ENCODE results near the gene CALHM3.
"Not testable (repeated sequence)": the region's sequence is repeated elsewhere in the genome, so short reads cannot be mapped to it uniquely, and the experiment has no call there.

Gene CALHM3

DNA sequence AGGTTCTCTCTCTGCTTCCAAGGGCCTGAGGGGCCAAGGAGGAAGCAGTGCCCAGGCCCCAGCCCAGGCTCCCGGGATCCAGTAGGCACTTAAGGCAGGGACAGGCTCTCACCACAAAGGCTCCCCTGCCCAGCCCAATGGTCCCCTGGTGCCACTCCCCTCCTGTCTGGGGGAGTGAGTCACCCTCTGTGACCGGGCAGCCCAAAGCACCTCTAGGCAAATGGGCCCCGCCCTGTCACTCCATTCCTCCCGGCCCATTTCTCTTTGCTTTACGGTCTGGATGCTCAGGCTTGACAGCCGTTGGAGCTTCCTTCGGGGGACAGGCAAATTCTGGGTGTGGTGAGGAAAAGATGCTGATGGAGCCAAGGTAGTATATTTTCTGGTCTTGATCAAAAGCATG, at the start of gene CALHM3:
CALHM3 (minus strand) TSS at position 106 of the 400 bp plus-strand sequence. CDS start 208 bp downstream, outside the sequence.
- H3K27ac ChIP-seq (ENCODE audit: low read depth, low read length): no peak within 1 kb of the TSS
- no peak within 1 kb of the TSS for H3K9ac ChIP-seq (ENCODE audit: low read length)
- H3K4me3 ChIP-seq (ENCODE audit: low read length): no peak within 1 kb of the TSS
- no peaks in the 10 kb centered on the region for H3K36me3 ChIP-seq (ENCODE audit: control insufficient read depth, insufficient read depth, low read length)
- no peaks in the 10 kb centered on the region for H3K27me3 ChIP-seq (ENCODE audit: control insufficient read depth, insufficient read depth, low read length)
- H3K4me1 ChIP-seq (ENCODE audit: control insufficient read depth, insufficient read depth, low read length): no peaks in the 10 kb centered on the region

DNA sequence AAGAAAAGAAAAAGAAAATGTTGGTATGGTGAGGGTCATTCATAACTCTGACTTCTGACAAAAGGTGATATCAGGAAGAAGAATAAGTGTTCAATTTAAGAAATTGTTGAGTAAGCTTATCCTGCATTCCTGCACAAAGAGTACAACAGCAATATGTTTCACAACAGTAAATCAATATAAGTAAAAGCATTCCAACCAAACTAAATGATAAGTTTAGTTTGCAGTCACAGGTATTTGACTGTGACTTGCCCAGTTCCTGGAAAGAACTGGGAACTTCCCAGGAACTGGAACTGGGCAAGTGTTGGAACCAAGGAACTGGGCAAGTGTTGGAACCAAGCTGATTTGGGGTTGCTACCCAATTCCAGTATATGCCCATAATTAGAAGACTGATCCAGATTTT, 49.5 kb upstream of the CALHM3 start:
- Histone ChIP-seq H3K4me1 (ENCODE audit: control insufficient read depth, insufficient read depth, low read length) (no peaks in the 10 kb centered on the region), H3K36me3 (ENCODE audit: control insufficient read depth, insufficient read depth, low read length) (no peaks in the 10 kb centered on the region), H3K27ac (ENCODE audit: low read depth, low read length) (no peak overlapping the region), H3K9ac (ENCODE audit: low read length) (no peak overlapping the region), H3K27me3 (ENCODE audit: control insufficient read depth, insufficient read depth, low read length) (no peaks in the 10 kb centered on the region), H3K4me3 (ENCODE audit: low read length) (no peak overlapping the region)

GRCh38 chr10:103527476-103527875, 48.4 kb upstream of the CALHM3 start:
- H3K4me3 ChIP-seq (ENCODE audit: low read length); H3K9ac ChIP-seq (ENCODE audit: low read length); H3K4me1 ChIP-seq (ENCODE audit: control insufficient read depth, insufficient read depth, low read length); H3K27me3 ChIP-seq (ENCODE audit: control insufficient read depth, insufficient read depth, low read length); H3K36me3 ChIP-seq (ENCODE audit: control insufficient read depth, insufficient read depth, low read length); H3K27ac ChIP-seq (ENCODE audit: low read depth, low read length): not testable (repeated sequence)

GRCh38 chr10:103525901-103526300, 46.9 kb upstream of the CALHM3 start:
- Histone ChIP-seq H3K4me3 (ENCODE audit: low read length) (no peak overlapping the region), H3K27me3 (ENCODE audit: control insufficient read depth, insufficient read depth, low read length) (no peaks in the 10 kb centered on the region), H3K9ac (ENCODE audit: low read length) (no peak overlapping the region), H3K4me1 (ENCODE audit: control insufficient read depth, insufficient read depth, low read length) (no peaks in the 10 kb centered on the region), H3K27ac (ENCODE audit: low read depth, low read length) (no peak overlapping the region), H3K36me3 (ENCODE audit: control insufficient read depth, insufficient read depth, low read length) (no peaks in the 10 kb centered on the region)

GRCh38 chr10:103523683-103524082, 44.6 kb upstream of the CALHM3 start:
- H3K4me3 ChIP-seq (ENCODE audit: low read length): no peak overlapping the region
- H3K4me1 ChIP-seq (ENCODE audit: control insufficient read depth, insufficient read depth, low read length): no peaks in the 10 kb centered on the region
- H3K9ac ChIP-seq (ENCODE audit: low read length): no peak overlapping the region
- H3K36me3 ChIP-seq (ENCODE audit: control insufficient read depth, insufficient read depth, low read length): no peaks in the 10 kb centered on the region
- no peak overlapping the region for H3K27ac ChIP-seq (ENCODE audit: low read depth, low read length)
- no peaks in the 10 kb centered on the region for H3K27me3 ChIP-seq (ENCODE audit: control insufficient read depth, insufficient read depth, low read length)

GRCh38 chr10:103522006-103522405, 43.0 kb upstream of the CALHM3 start:
- H3K9ac ChIP-seq (ENCODE audit: low read length); H3K4me1 ChIP-seq (ENCODE audit: control insufficient read depth, insufficient read depth, low read length); H3K27ac ChIP-seq (ENCODE audit: low read depth, low read length); H3K27me3 ChIP-seq (ENCODE audit: control insufficient read depth, insufficient read depth, low read length); H3K4me3 ChIP-seq (ENCODE audit: low read length); H3K36me3 ChIP-seq (ENCODE audit: control insufficient read depth, insufficient read depth, low read length): not testable (repeated sequence)

GRCh38 chr10:103519798-103520197, 40.8 kb upstream of the CALHM3 start:
- Histone ChIP-seq H3K9ac (ENCODE audit: low read length) (no peak overlapping the region), H3K27ac (ENCODE audit: low read depth, low read length) (no peak overlapping the region), H3K4me3 (ENCODE audit: low read length) (no peak overlapping the region), H3K4me1 (ENCODE audit: control insufficient read depth, insufficient read depth, low read length) (no peaks in the 10 kb centered on the region), H3K27me3 (ENCODE audit: control insufficient read depth, insufficient read depth, low read length) (no peaks in the 10 kb centered on the region), H3K36me3 (ENCODE audit: control insufficient read depth, insufficient read depth, low read length) (no peaks in the 10 kb centered on the region)

DNA sequence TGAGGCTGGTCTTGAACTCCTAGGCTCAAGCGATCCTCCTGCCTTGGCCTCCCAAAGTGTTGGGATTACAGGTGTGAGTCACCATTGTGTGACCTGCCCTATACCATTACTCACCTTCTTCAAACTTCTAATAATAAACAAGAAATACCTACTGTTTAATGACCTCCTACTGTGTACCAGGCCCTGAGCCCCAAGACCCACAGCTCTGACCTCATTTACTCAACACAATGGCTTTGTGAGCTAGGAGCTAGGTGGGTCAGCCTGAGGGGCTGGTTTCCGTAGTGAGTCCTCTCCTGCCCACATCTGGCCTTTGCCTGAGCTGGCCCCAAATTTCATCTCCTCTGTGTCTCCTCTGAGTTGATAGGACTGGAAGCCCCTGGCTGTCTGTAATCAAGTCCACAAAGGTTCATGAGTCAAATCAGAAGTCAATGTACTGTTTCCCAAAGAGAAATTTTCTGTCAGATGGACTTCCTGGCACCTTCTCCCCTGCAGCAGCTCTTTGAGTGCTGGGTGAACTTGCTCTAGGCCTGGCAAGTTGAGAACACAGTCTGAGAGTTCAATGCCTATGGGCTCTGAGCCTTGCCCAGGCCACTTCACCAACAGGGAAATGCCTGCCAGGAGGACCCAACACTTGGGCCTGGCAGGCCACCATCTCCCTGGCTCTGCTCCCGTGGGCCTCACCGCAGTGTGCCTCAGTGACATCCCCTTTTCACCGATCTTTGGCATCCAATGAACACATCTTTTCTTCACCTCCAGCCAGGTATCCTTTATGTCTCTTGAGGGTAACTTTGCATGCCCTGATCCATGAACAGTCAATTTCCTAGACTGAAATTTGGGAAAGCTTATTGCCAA, 38.4 kb upstream of the CALHM3 start:
- no peak overlapping the region for H3K4me3 ChIP-seq (ENCODE audit: low read length)
- H3K9ac ChIP-seq (ENCODE audit: low read length): no peak overlapping the region
- no peak overlapping the region for H3K27ac ChIP-seq (ENCODE audit: low read depth, low read length)
- H3K27me3 ChIP-seq (ENCODE audit: control insufficient read depth, insufficient read depth, low read length): no peaks in the 10 kb centered on the region
- no peaks in the 10 kb centered on the region for H3K36me3 ChIP-seq (ENCODE audit: control insufficient read depth, insufficient read depth, low read length)
- peaks cover 11% of the 10 kb centered on the region for H3K4me1 ChIP-seq (ENCODE audit: control insufficient read depth, insufficient read depth, low read length)

DNA sequence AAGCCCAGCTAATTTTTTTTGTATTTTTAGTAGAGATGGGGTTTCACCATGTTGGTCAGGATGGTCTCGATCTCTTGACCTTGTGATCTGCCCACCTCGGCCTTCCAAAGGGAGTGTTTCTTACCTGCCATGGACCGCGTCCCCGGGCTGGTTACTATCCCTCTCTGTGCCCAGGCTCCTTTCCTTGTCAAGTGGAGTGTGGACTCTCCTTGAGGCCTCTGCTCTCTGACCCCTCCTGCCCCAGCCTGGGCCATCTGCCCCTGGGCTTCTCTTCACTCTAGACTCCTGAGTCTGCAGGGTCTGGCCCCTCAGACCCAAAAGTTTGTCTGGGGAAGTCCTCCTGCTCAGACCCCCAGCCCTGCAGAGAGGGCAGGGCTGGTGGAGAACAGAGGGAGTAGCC, 35.2 kb upstream of the CALHM3 start:
- H3K9ac ChIP-seq (ENCODE audit: low read length): no peak overlapping the region
- H3K4me1 ChIP-seq (ENCODE audit: control insufficient read depth, insufficient read depth, low read length): peaks cover 11% of the 10 kb centered on the region
- no peak overlapping the region for H3K27ac ChIP-seq (ENCODE audit: low read depth, low read length)
- no peak overlapping the region for H3K4me3 ChIP-seq (ENCODE audit: low read length)
- H3K36me3 ChIP-seq (ENCODE audit: control insufficient read depth, insufficient read depth, low read length): no peaks in the 10 kb centered on the region
- no peaks in the 10 kb centered on the region for H3K27me3 ChIP-seq (ENCODE audit: control insufficient read depth, insufficient read depth, low read length)

DNA sequence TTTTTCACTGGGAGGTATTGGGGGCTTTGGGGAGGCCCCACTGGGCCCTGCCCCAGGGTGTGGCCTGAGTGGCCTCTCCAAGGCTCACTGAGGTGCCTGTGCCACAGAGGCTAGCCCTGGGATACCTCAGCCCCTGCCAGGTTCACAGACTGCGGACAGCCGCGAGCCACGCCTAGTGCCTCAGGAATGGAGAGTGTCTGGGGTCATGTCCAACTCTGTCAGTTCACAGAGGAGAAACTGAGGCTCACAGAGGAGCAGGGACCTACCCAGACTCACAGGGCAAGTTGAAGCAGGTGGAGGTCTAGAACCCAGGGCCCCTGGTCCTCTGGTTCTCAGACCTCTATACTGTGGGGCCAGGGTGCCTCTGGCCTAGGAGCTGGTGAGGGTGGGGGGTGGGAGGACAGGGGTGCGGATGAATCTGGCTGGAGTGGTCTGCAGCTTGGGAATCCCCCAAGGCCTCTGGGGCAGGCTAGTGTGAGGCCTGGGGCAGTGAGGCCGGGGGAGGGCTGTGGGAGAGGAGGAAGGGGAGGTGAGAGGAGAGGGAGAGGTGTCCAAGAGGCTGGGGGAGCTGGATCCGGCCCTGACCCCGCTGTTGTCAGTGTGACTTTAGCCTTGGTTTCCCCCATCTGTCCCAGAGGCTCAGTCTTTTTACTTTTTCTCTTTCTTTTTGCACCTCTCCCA, 34.5 kb upstream of the CALHM3 start:
- Histone ChIP-seq H3K27ac (ENCODE audit: low read depth, low read length) (peak overlapping the region; percentile 8), H3K4me1 (ENCODE audit: control insufficient read depth, insufficient read depth, low read length) (peaks cover 11% of the 10 kb centered on the region), H3K27me3 (ENCODE audit: control insufficient read depth, insufficient read depth, low read length) (no peaks in the 10 kb centered on the region), H3K9ac (ENCODE audit: low read length) (no peak overlapping the region), H3K36me3 (ENCODE audit: control insufficient read depth, insufficient read depth, low read length) (no peaks in the 10 kb centered on the region), H3K4me3 (ENCODE audit: low read length) (no peak overlapping the region)

DNA sequence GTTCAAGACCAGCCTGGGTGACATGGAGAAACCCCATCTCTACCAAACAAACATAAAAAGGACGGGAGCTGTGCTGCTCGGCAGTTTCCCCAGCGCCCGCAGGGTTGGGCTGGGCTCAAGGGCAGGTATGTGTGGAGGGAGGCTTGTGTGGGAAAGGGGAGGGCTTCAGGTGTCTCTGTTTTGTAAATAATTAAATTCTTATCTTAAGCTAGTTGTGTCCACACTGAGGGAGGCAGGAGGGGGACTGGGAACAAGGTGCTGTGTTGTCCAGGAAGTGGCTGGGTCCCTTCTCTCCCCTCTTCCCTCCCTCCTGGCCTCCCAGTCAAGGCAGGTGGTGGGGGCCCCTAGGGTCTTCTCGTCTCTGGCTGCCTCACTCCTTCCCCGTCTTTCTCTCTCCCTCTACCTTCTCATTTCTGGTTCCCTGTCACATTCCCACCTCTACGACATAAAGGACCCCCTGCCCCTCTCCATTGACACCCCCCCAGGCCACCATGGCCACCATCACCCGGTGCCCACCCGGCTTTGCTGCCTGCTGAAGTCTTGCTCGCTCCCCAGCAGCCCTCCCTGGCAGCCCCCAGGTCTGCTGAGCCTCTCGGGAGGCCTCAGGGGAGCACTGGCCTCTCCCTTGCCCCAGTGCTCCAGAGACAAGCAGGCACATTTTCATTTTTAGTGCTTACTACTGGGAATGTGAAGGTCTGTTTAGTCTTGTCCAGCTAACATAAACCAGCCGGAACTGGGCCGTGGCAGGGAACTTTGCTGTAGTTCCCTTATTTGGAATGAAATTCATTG, 33.7 kb upstream of the CALHM3 start:
- Histone ChIP-seq H3K9ac (ENCODE audit: low read length) (no peak overlapping the region), H3K4me3 (ENCODE audit: low read length) (no peak overlapping the region), H3K4me1 (ENCODE audit: control insufficient read depth, insufficient read depth, low read length) (peaks cover 11% of the 10 kb centered on the region), H3K27ac (ENCODE audit: low read depth, low read length) (no peak overlapping the region), H3K36me3 (ENCODE audit: control insufficient read depth, insufficient read depth, low read length) (no peaks in the 10 kb centered on the region), H3K27me3 (ENCODE audit: control insufficient read depth, insufficient read depth, low read length) (no peaks in the 10 kb centered on the region)

- Histone ChIP-seq H3K36me3 (ENCODE audit: control insufficient read depth, insufficient read depth, low read length) (no peaks in the 10 kb centered on the region), H3K9ac (ENCODE audit: low read length) (no peak overlapping the region), H3K27me3 (ENCODE audit: control insufficient read depth, insufficient read depth, low read length) (no peaks in the 10 kb centered on the region), H3K4me1 (ENCODE audit: control insufficient read depth, insufficient read depth, low read length) (peaks cover 11% of the 10 kb centered on the region), H3K4me3 (ENCODE audit: low read length) (no peak overlapping the region), H3K27ac (ENCODE audit: low read depth, low read length) (no peak overlapping the region)
These were observed 33.1 kb upstream of the CALHM3 start for GRCh38 chr10:103512166-103512565.

All from rectal smooth muscle tissue (tissue), 1 donor.